ENCODE measurements around the gene LPGAT1. TPM values are rescaled to one million over a fixed set of nuclear protein-coding genes. Genes with fewer than 3 reads are reported as not detected.
A peak's percentile ranks its signal among the peaks of the same experiment; 100 is the strongest.

LPGAT1 gene
- total RNA-seq, 4 donors from 2014 or later = 10.8 to 32.0 (median 24.8) TPM

- intact Hi-C loops (cut with DNase I) = no loop called here
- Histone ChIP-seq H3K27ac (peak overlapping the region in 2 of 4 donors; percentile 13 to 64), H3K27me3 (no peaks in the 10 kb centered on the region), H3K4me1 (peaks cover 0 to 32% (median 5%) of the 10 kb centered on the region in 3 donors), H3K9me3 (no peaks in the 10 kb centered on the region), H3K4me3 (no peak overlapping the region), H3K36me3 (peaks cover 0 to 30% (median 0%) of the 10 kb centered on the region in 3 donors)
- no peak for TF ChIP-seq POLR2A (IDR thresholded peaks at IDR 0.05)
- TF ChIP-seq CTCF (IDR thresholded peaks at IDR 0.05) = no peak
- DNase-seq = no peak
These were observed 69.2 kb downstream of the LPGAT1 start for GRCh38 chr1:211761400-211761799.

GRCh38 chr1:211756471-211757020 lies 74.0 kb downstream of the LPGAT1 start:
- Histone ChIP-seq H3K36me3 (peaks cover 0 to 18% (median 0%) of the 10 kb centered on the region in 3 donors), H3K4me1 (peaks cover 0 to 13% (median 5%) of the 10 kb centered on the region in 3 donors), H3K4me3 (no peak overlapping the region), H3K9me3 (no peaks in the 10 kb centered on the region), H3K27ac (no peak overlapping the region), H3K27me3 (no peaks in the 10 kb centered on the region)
- intact Hi-C loops (cut with DNase I) = no loop called here
- WGBS, 2 donors = 94 to 99% methylated on average over 5 to 6 of the region's 7 CpGs
- TF ChIP-seq POLR2A (IDR thresholded peaks at IDR 0.05) (no peak), CTCF (IDR thresholded peaks at IDR 0.05) (no peak)
- DNase-seq = no peak

GRCh38 chr1:211753649-211754251 lies 76.8 kb downstream of the LPGAT1 start:
- TF ChIP-seq POLR2A (IDR thresholded peaks at IDR 0.05) (no peak), CTCF (IDR thresholded peaks at IDR 0.05) (no peak)

GRCh38 chr1:211752951-211753486 lies 77.5 kb downstream of the LPGAT1 start:
- DNase-seq = no peak
- 46 to 49% methylated on average over 2 of the region's 2 CpGs for WGBS, 2 donors
- H3K27ac ChIP-seq = no peak overlapping the region
- no peak overlapping the region for H3K4me3 ChIP-seq
- no peaks in the 10 kb centered on the region for H3K4me1 ChIP-seq
- intact Hi-C loops (cut with DNase I) = no loop called here
- H3K36me3 ChIP-seq = peaks cover 0 to 41% (median 0%) of the 10 kb centered on the region in 3 donors
- H3K9me3 ChIP-seq = no peaks in the 10 kb centered on the region
- H3K27me3 ChIP-seq = no peaks in the 10 kb centered on the region
- TF ChIP-seq CTCF (IDR thresholded peaks at IDR 0.05) = no peak
- no peak for TF ChIP-seq POLR2A (IDR thresholded peaks at IDR 0.05)

More at GRCh38 chr1:211753649-211754251, 76.8 kb downstream of the LPGAT1 start:
- Histone ChIP-seq H3K27me3 (no peaks in the 10 kb centered on the region), H3K4me1 (no peaks in the 10 kb centered on the region), H3K36me3 (peaks cover 0 to 40% (median 0%) of the 10 kb centered on the region in 3 donors), H3K9me3 (no peaks in the 10 kb centered on the region), H3K4me3 (no peak overlapping the region), H3K27ac (no peak overlapping the region)
- 86 to 96% methylated on average over 4 of the region's 4 CpGs for WGBS, 2 donors
- DNase-seq = no peak
- intact Hi-C loops (cut with DNase I) = no loop called here

GRCh38 chr1:211752317-211752716 lies 78.2 kb downstream of the LPGAT1 start:
- intact Hi-C loops (cut with DNase I) = no loop called here
- no peak overlapping the region for H3K4me3 ChIP-seq
- WGBS, 2 donors = 85 to 93% methylated on average over 4 of the region's 4 CpGs

More at GRCh38 chr1:211752317-211752716, 78.2 kb downstream of the LPGAT1 start:
- no peaks in the 10 kb centered on the region for H3K27me3 ChIP-seq
- H3K27ac ChIP-seq = no peak overlapping the region
- DNase-seq = no peak
- no peaks in the 10 kb centered on the region for H3K9me3 ChIP-seq
- H3K36me3 ChIP-seq = peaks cover 0 to 41% (median 0%) of the 10 kb centered on the region in 3 donors
- H3K4me1 ChIP-seq = no peaks in the 10 kb centered on the region
- no peak for TF ChIP-seq POLR2A (IDR thresholded peaks at IDR 0.05)
- no peak for TF ChIP-seq CTCF (IDR thresholded peaks at IDR 0.05)
